GF-D8 (cell line): ENCODE measurements around the gene PYURF.

Source experiments
- DNase-seq: peaks from one replicate; lab custom pipeline; 2025; lab: John Stamatoyannopoulos, UW

Gene PYURF

DNA sequence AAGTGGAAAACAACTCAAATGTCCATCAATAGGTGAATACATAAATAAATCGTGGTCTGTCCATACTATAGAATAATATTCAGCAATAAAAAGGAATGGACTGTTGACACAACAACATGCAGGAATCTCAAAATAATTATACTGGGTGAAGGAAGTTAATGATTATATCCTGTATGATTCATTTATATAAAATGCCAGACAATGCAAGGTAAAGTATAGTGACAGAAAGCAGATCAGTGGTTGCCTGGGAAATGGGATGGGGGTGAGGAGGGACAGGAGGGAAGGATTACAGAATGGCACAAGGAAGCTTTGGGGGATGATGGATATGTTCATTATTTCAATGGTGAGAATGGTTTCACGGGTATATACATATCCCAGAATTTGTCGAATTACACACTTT, 12.3 kb downstream of the PYURF start:
- no peak for DNase-seq

DNA sequence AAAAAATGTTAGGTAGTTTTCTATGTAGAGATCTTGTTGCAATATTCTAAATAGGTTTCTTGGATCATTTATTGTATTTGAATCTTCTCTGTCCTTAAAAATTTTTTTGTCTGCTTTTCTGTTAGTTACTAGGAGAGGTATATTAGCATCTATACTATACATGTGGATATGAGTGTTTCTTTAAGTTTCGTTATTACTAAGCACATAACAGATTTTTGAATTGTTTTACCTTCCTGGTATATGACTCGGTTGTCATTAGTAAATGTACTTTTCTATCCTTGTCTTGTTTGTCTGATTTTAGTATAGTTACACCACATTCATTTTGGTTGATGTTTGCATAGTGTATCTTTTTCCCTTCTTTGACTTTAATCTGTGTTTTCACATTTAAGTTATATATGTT, 20.2 kb downstream of the PYURF start:
- DNase-seq = no peak

DNA sequence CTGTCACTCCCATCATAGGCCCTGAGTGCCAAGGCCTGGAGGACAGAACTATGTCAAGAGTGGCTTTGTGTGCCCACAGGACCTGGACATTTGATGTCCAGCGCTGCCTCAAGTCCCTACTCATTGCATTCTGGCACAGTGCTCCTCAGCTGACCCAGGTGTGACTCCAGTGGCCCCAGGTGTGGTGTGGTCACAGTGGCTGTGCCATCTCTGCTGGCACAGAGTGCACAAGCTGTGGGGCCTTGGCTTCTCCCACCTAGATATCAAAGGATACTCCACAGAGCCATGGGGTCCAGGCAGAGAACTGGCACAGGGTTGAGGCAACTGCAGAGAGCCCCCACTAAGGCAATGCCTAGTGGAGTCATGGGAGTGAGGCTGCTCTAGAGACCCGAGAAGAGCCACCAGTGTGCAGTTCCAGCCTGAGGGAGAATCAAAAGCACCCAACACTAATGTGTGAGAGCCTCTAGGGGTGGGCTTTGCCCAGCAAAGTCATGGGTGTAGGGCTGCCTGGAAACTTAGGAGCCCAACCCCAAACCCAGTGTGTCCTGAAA, 25.6 kb downstream of the PYURF start:
- DNase-seq = no peak

DNA sequence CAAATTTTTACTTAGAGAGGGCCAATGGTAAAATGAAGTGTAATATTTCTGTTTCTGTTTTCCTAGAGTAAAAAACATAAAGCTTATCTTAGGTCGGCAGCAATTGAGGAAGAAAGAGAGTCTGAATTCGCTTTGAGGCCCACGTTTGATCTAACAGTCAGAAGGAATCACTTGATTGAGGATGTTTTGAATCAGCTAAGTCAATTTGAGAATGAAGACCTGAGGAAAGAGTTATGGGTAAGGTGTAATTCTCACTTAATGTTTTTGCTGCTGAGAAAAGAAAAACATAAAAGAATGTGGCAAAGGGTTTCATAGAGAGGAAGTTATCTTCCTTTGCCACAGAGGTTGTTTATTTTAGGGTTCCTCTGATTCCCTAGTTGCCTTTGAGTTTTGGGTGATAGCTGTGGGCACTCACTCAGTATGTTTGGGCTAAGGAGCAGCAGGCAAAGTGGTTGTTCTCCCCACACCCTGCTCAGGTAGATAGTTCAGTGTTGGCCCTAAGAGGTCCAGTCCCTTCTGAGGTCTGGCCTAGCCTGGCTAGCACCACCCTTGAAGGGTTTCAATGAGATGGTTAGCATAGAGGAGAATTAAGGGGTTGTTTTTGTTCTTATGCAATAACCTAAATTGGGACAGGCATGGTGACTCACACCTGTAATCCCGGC, 34.3 kb downstream of the PYURF start:
- DNase-seq = no peak

DNA sequence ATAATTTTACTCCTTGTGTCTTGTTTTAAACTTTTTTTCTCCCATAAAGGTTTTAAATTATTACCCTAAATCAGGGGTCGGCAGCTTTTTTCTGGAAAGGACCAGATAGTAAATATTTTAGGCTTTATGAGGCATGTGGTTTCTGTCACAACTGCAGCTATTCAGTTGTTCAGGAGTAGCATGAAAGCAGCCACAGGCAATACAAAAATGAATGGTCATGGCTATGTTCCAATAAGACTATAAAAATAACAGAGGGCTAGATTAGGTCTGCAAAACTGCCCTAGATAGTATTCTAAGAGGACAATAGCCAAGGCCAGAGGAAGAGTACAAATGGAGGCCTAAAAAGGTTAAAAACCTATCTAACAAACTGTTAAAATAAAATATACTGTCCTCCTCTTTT, 42.0 kb downstream of the PYURF start:
- no peak for DNase-seq

DNA sequence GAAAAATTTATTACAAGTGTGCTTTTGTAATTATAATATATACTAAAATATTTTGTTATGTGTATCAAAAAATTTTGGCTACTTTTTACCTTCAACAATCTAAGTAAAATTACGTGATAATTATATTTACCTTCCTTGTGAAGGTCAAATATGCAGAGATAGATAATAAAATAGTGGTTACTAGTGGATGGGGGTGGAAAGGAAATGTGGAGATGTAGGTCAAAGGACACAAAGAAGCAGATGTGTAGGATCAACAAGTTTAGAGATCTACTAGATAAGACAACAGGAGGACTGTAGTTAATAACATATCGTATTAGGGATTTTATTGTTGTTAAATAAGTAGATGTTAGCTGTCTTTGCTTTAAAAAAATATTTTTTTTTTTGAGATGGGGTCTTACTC, 45.3 kb downstream of the PYURF start:
- DNase-seq = no peak

DNA sequence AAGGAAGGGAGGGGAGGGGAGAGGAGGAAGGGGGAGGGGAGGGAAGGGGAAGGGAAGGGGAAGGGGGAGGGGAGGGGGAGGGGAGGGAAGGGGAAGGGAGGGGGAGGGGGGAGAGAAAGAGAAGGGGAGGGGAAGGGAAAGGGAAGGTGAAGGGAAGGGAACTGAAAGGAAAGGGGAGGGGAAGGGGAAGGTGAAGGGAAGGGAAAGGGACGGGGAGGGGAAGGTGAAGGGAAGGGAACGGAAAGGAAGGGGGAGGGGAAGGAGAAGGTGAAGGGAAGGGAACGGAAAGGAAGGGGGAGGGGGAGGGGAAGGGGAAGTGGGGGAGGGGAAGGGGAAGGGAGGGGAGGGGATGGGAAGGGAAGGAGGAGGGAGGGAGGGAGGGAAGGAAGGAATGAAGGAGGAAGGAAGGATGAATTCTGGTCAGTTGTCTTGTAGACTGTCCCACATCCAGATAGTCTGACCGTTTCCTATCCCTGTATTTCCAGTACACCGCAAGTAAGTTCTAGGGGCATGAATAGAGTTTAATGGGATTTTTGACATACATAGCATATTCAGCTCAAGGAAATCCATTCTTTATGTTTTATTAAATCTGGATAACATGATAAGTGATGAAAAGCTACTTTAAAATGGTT, 46.2 kb downstream of the PYURF start:
- no peak for DNase-seq
